ENCODE data around the gene ABCA1.

The ABCA1 gene

GRCh38 chr9:104747565-104748358 is 180.2 kb downstream of the ABCA1 start, which contains the start of gene NIPSNAP3A:
Gene NIPSNAP3A, plus strand, starts transcription at chr9:104747683. Its CDS starts 110 bp downstream, at chr9:104747793.
- no peak for DNase-seq

- DNase-seq = no peak
Observed at GRCh38 chr9:104747245-104747564, 180.8 kb downstream of the ABCA1 start.

GRCh38 chr9:104746798-104747197 is 181.2 kb downstream of the ABCA1 start:
- no peak for DNase-seq

- no peak for DNase-seq
Observed at GRCh38 chr9:104746285-104746684, 181.7 kb downstream of the ABCA1 start.

GRCh38 chr9:104745852-104746251 is 182.1 kb downstream of the ABCA1 start:
- no peak for DNase-seq

DNA sequence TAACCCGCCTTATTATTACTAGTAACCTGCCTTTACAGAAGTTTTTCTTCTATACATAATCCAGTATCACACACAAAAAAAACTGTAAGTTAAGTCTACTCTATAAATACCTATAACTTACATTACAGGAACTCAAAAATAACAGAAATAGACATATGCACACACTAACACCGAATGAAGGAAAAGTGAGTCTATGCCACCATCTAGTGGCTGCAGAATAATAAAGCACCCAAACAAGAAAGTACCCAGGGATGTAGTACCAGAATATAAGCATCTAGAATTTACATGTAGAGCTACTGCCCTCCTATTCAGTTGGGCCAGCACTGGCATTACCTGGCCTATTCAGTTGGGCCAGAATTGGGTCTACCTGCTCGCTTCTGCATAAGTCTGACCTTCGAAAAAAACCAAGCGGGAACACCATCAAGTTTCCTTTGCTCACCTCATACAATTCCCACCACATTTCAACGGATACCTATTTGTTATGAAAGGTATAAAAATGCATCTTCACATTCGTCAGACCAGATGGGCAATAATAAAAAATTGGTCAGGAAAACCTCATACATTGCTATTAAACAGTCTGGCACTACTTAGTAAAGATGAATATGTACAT is 184.5 kb downstream of the ABCA1 start:
- no peak for DNase-seq

GRCh38 chr9:104740621-104741020 is 187.3 kb downstream of the ABCA1 start:
- no peak for DNase-seq

- no peak for DNase-seq
Observed at GRCh38 chr9:104738452-104738851, 189.5 kb downstream of the ABCA1 start.
